ENCODE data around the gene IFT43.

The IFT43 gene

GRCh38 chr14:76083796-76084765 is 98.5 kb downstream of the IFT43 start:
- no peak for DNase-seq

- DNase-seq: no peak
These were observed 99.8 kb downstream of the IFT43 start for GRCh38 chr14:76085358-76085757.

DNA sequence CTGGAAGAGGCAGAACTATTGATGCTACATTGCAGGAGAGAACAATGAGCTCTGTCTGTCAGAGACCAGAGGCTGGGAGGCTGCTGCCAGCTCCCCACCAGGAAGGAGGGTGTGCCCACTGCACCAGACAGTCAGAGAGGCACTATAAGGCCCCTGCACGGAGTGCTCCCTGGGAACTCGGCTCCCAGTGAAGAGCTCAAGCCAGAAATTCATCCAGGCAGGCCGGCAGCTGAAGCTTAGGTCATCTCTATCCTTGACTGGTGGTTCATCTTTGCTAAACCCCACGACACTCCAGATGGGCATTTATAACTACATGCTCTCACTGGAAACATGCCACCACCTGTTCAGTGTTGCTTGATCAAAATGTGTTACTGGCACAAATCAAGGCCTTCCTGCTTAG is 101.1 kb downstream of the IFT43 start:
- no peak for DNase-seq

DNA sequence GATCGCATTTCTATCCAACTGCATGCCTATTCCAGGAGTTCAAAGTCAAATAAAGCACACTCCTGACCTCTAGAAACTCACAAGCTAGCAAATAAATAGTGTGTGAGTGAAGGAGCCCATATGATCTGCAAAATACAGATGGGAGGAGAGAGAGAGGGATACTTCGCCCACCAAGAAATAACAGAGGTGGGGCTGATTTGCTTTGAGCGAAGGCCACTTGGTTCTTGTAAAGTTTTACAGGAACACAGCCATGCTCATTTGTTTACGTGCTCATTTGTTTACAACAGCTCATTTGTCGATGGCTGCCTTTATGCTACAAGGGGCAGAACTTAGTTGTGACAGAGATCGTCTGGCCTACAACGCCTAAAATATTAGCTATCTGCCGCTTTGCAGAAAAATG is 102.8 kb downstream of the IFT43 start:
- no peak for DNase-seq

- DNase-seq: peak; percentile 83
These were observed 103.4 kb downstream of the IFT43 start for GRCh38 chr14:76088771-76089571.

DNA sequence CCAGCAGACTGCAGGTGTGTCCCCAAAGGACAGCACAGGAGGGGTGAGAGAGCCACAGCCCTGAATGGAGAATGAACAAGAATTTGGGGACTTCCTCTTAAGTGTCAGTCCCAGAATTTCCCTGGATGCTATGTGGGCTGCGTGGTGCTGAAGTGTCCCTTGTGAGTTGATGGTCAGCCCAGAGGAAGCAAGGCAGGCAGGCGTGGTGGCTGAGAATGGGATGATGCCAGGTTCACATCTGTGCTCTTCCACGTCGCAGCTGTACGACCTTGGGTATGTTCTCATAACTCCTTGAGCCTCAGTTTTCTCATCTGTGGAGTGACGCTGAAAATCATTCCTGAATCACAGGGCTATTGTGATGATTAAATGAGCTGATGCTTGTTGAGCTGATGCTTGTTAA is 104.0 kb downstream of the IFT43 start:
- DNase-seq: no peak

- no peak for DNase-seq
These were observed 105.2 kb downstream of the IFT43 start for GRCh38 chr14:76090616-76091391.

DNA sequence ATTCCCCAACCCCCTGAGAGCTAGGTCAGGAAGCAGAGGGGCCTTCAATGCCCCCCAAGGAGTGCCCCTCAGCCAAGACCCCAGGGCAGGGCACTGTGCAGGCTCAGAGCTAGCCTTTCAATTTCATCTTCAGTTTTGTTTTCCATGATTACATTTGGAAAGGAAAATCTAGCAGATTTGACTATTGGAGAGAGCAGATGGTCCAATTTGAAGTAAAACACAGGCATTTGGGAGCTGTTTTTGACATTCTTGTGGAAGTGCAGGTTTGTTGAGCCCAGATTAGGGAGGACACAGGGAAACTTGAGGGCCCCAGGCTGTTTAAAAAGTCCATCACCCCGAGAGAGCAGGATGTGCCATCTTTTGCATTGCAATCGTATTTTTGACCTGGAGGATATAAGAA is 107.5 kb downstream of the IFT43 start:
- no peak for DNase-seq

GRCh38 chr14:76096257-76096656 is 110.7 kb downstream of the IFT43 start:
- DNase-seq: no peak

DNA sequence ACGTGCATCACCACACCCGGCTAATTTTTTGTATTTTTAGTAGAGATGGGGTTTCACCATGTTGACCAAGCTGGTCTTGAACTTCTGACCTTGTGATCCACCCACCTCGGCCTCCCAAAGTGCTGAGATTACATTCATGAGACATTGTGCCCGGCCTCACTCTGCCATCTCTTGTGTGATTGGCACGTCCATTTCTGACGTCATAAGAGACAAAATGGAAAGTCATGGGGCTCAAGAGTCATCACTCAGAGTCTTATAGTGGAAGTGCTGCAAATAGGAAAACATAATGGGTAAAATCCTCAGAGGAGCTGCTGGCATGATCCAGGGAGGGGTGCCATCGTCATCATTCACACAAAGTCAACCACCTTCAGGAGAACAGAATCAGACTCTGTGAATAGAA is 112.0 kb downstream of the IFT43 start:
- DNase-seq: no peak

- DNase-seq: no peak
These were observed 112.5 kb downstream of the IFT43 start for GRCh38 chr14:76098047-76098446.

DNA sequence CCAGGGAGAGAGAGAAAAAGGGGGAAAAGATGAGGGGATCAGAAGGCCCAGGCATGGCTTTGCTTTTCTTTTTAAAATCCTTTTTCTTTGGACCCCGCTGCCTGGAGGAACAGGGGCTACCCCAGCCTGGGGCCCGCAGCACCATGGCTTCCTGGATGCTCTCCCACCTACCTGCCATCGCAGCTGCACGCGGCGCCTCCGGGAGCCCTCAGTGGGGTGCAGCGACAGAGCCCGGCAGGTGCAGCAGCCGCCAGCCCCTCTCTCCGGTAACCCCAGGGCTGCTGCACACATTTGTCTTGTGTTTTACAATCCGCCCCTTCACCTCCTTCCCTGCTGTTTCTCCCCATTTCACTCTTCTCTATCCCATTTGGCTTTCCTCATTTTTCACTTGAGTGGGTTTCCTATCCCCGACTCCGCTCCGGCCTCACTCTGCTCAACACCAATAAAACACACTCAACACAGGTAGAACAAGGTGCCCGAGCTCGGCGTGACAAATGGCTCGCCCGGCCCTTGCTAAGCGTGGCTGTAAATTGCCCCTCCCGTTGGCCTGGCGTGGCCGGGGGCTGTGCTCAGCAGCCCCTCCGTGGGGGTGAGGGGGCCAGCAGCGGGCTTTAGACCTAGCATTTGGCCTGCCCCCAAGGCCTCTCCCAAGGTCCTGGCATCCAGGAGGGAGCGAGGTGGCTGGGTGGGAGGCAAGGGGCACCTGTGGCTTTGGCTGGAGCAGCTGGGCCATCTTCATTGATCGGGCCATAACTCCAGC is 113.5 kb downstream of the IFT43 start:
- DNase-seq: no peak

DNA sequence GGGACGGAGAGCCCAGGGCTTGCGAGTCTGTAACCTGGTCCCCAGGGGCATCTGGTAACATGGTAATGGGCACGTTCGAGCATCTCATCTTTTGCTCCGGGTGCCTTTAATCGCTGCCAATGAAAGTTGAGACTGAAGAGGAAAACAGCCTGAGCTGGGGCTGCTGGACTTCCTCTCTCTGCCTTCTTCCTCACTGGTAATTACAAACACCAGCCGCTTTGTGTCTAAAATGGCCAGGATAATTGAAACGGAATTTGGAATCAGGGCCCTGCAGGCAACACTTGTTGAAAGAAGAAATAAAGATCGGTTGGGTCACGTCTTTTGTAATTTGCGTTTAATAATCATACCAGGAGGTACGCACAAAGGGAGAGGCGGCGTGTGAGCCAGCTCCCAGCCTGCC is 114.7 kb downstream of the IFT43 start:
- no peak for DNase-seq

DNA sequence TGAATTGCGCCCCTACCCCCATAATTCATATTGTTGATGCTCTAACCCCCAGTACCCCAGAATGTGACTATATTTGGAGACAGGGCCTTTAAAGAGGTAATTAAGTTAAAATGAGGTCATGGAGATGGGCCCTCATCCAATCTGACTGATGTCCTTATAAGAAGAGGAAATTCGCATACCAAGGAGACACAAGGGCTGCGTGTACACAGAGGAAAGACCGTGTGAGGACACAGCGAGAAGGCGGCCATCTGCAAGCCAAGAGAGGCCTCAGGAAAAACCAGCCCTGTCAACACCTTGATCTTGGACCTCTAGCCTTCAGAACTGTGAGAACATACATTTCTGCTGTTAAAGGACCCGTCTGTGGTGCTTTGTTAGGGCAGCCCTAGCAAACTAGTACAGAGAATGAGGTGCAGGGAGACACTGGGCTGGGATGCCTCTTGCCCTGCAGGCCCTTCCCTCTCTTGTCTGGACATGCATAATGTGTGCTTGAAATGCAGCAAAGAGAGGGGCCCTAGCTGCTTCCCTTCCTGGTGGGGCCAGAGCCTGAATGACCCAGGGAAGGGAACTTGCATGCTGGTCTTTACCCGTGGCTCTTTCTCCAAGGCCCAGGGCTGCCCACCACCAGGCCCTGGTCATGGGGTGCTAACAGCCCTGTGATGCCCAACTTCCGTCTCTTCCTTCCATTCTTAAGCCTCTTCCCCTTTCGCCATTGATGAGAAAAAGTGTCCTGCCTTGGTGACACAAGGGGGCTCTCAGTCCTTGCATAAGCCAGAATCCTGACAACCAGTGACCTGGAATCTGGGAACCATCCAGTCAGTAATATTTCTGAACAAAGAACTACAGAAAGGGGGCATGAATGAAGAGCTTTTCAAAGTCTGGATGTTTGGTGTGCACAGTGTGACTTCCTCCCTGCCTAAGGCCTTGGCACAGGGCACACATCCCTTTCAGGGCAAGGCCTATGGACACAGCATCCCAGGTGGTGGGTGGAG is 116.1 kb downstream of the IFT43 start:
- DNase-seq: no peak

DNA sequence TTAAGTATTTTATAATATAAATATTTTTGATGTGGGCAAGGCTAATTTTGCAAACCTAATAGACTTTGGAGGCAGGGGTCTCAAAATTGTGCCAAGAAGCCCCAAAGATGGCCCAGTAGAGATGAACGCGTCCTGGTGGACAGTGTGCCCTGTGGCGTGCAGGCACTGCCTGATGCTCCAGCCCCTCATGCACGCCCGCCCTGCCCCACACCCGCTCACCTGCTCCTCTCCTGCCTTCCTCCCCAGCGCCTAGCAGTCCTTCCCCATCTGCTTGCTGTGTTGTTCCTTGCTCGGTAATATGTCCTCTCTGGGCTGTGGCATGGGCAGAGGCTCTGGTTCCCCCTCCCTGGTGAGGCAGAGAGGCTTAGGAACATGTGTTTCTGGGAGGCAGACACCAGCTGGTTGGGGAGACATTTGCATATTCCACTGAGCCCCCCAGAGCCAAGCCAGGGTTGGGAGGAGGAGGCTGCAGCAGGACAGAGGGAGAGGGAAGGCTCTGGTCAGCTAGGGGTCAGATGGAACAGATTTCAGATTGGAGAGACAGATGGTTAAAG is 119.3 kb downstream of the IFT43 start:
- no peak for DNase-seq

- no peak for DNase-seq
These were observed 120.6 kb downstream of the IFT43 start for GRCh38 chr14:76106188-76106587.

- no peak for DNase-seq
These were observed 123.7 kb downstream of the IFT43 start for GRCh38 chr14:76109087-76109880.

GRCh38 chr14:76112889-76113624 is 127.5 kb downstream of the IFT43 start:
- no peak for DNase-seq

DNA sequence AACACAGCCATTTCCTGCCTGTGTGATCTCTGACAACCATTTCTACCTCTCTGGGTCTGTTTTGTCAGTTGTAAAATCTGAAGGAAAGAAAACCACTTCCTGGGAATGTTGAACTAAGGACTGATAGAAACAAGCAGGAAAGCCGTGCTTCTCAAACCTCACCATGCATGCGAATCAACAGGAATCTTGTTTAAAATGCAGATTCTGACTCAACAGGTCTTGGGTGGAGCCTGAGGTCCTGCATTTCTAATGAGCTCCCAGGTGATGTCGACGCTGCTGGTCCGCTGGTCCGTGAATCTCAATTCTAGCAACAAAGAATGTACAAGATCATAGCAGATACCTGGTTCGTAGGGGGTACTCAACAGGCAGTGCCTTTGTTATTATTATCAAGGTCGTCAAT is 128.1 kb downstream of the IFT43 start:
- no peak for DNase-seq

Measured in right forelimb (tissue), 1 donor.